ENCODE data around the gene PDAP1.
A peak's percentile ranks its signal among the peaks of the same experiment; 100 is the strongest.

PDAP1 gene

GRCh38 chr7:99424932-99425730 lies 16.7 kb upstream of the PDAP1 start:
- no peak for DNase-seq

GRCh38 chr7:99422625-99423024 lies 14.2 kb upstream of the PDAP1 start:
- DNase-seq: no peak

GRCh38 chr7:99422186-99422585 lies 13.8 kb upstream of the PDAP1 start:
- DNase-seq: no peak

GRCh38 chr7:99420986-99421385 lies 12.6 kb upstream of the PDAP1 start:
- no peak for DNase-seq

GRCh38 chr7:99420213-99420612 lies 11.8 kb upstream of the PDAP1 start:
- no peak for DNase-seq

- no peak for DNase-seq
Observed at GRCh38 chr7:99419323-99420021, 11.1 kb upstream of the PDAP1 start.

GRCh38 chr7:99418260-99418659 lies 9.9 kb upstream of the PDAP1 start:
- DNase-seq: no peak

- peak; percentile 15 for DNase-seq
Observed at GRCh38 chr7:99415513-99416127, 7.2 kb upstream of the PDAP1 start.

GRCh38 chr7:99410635-99411034 lies 2.2 kb upstream of the PDAP1 start:
- DNase-seq: no peak

GRCh38 chr7:99409806-99410205 lies 1.4 kb upstream of the PDAP1 start:
- DNase-seq: no peak

GRCh38 chr7:99409192-99409572 lies 785 bp upstream of the PDAP1 start:
- DNase-seq: no peak

- peak; percentile 29 for DNase-seq
Observed at GRCh38 chr7:99407872-99408378, 472 bp downstream of the PDAP1 start.

- no peak for DNase-seq
Observed at GRCh38 chr7:99406557-99406956, 1.8 kb downstream of the PDAP1 start.

GRCh38 chr7:99404977-99405320 lies 3.4 kb downstream of the PDAP1 start:
- DNase-seq: no peak

- DNase-seq: no peak
Observed at GRCh38 chr7:99404235-99404976, 4.0 kb downstream of the PDAP1 start.

- DNase-seq: no peak
Observed at GRCh38 chr7:99403764-99404163, 4.6 kb downstream of the PDAP1 start.

- no peak for DNase-seq
Observed at GRCh38 chr7:99402854-99403253, 5.5 kb downstream of the PDAP1 start.

- DNase-seq: no peak
Observed at GRCh38 chr7:99399597-99399996, 8.8 kb downstream of the PDAP1 start.

GRCh38 chr7:99398891-99399445 lies 9.4 kb downstream of the PDAP1 start:
- DNase-seq: no peak

- DNase-seq: no peak
Observed at GRCh38 chr7:99397297-99397983, 11.0 kb downstream of the PDAP1 start.

- no peak for DNase-seq
Observed at GRCh38 chr7:99396418-99397296, 11.7 kb downstream of the PDAP1 start.

Data from stimulated activated naive CD4-positive, alpha-beta T cell treated with Interleukin-2 at 50 U/mL for 16 hours (primary cell).